HCT116 (cell line): ENCODE measurements around the gene CRHR2. TPM values are rescaled to one million over a fixed set of nuclear protein-coding genes. Genes with fewer than 3 reads are reported as not detected.

Source experiments
- ATAC-seq: fragments of 200-7000 bp; cut with Tn5 transposase; 2 replicates; pipeline ENCODE4 v1.9.1; 2020; ENCODE audit warnings: mild to moderate bottlenecking, moderate library complexity
- BruUV-seq: library from RNA; stranded (reverse); fragments of 400-500 nt; replicated peaks from 2 replicates; lab custom pipeline; 2021; lab: Mats Ljungman, UMichigan
- CTCF ChIA-PET: fragments of 300-600 bp; sonication (Branson Sonifier 250); formaldehyde crosslinking; loops from one replicate; lab custom pipeline; 2021; ENCODE audit warnings: antibody characterized with exemption; lab: Charles Lee
- POLR2A ChIA-PET: fragments of 300-600, 350-600 bp; sonication (Branson Sonifier 250); formaldehyde crosslinking; loops from one replicate; lab custom pipeline; 2021; ENCODE audit warnings: antibody characterized with exemption; lab: Charles Lee
- RAD21 ChIA-PET, 2 experiments: fragments of 300-600 bp; sonication (Branson Sonifier 250); formaldehyde crosslinking; loops; one replicate each; lab custom pipeline; 2023; ENCODE audit warnings: low total read pairs in 2 of 2; ENCODE audit not compliant: uncharacterized antibody in 2 of 2, unreplicated experiment in 2 of 2, low non-redundant PET in 1 of 2; lab: Charles Lee
- DNase-seq: peaks from one replicate; pipeline ENCODE4 v3.0.0-alpha.2; 2010; ENCODE audit warnings: low read depth, low spot score
- H2AFZ ChIP-seq: fragments of 200-600 bp; shearing (Covaris generic), sonication (generic); 2 replicates; pipeline ENCODE4 v1.6.1; 2017; ENCODE audit warnings: low read depth, mixed run types, mixed read lengths, antibody characterized with exemption, low read length; ENCODE audit not compliant: poor library complexity, severe bottlenecking
- H3K27ac ChIP-seq: 2 replicates; pipeline ENCODE4 v1.5.1; 2012; ENCODE audit warnings: low read depth, low read length
- H3K27me3 ChIP-seq: fragments of 200-600 bp; sonication (generic); 2 replicates; pipeline ENCODE4 v1.6.1; 2016; ENCODE audit warnings: mixed run types, low read length, mixed read lengths; ENCODE audit not compliant: insufficient read depth
- H3K36me3 ChIP-seq, 2 experiments: fragments of 200-500 bp in 1 of 2; fragments of 200-600 bp in 1 of 2; sonication (Bioruptor generic) in 1 of 2; sonication (generic) in 1 of 2; 2 replicates each; pipeline versions ENCODE4 v1.5.1 to v1.6.1; 2014 to 2016; ENCODE audit warnings: low read length in 2 of 2, inconsistent platforms in 1 of 2, mixed read lengths in 1 of 2, mixed run types in 1 of 2; ENCODE audit not compliant: insufficient read depth in 2 of 2, control insufficient read depth in 1 of 2
- H3K4me1 ChIP-seq, 2 experiments: fragments of 200-600 bp in 1 of 2; sonication (generic) in 1 of 2; 2 replicates each; pipeline versions ENCODE4 v1.5.1 to v1.6.1; 2012 to 2017; ENCODE audit warnings: low read length in 2 of 2, inconsistent platforms in 1 of 2, mild to moderate bottlenecking in 1 of 2, mixed read lengths in 1 of 2, mixed run types in 1 of 2, moderate library complexity in 1 of 2; ENCODE audit not compliant: insufficient read depth in 2 of 2, control insufficient read depth in 1 of 2
- H3K4me2 ChIP-seq: fragments of 200-600 bp; sonication (generic); 2 replicates; pipeline ENCODE4 v1.6.1; 2017; ENCODE audit warnings: mixed run types, low read length, mixed read lengths
- H3K4me3 ChIP-seq, 2 experiments: fragments of 200-600 bp in 1 of 2; sonication (generic) in 1 of 2; replicated peaks in 1 of 2; 2 replicates each; pipeline ENCODE4 v1.5.1; 2011 to 2016; ENCODE audit warnings: low read length in 2 of 2, control low read depth in 1 of 2, low read depth in 1 of 2, mild to moderate bottlenecking in 1 of 2, mixed read lengths in 1 of 2, mixed run types in 1 of 2
- H3K79me2 ChIP-seq: fragments of 200-600 bp; sonication (generic); 2 replicates; pipeline ENCODE4 v1.6.1; 2017; ENCODE audit warnings: mild to moderate bottlenecking, mixed run types, low read length, moderate library complexity, mixed read lengths; ENCODE audit not compliant: insufficient read depth
- H3K9ac ChIP-seq: fragments of 200-600 bp; sonication (generic); 2 replicates; pipeline ENCODE4 v1.6.1; 2016; ENCODE audit warnings: low read length, mixed read lengths
- H3K9me2 ChIP-seq: fragments of 200-600 bp; sonication (generic), shearing (Covaris generic); 2 replicates; pipeline ENCODE4 v1.6.1; 2017; ENCODE audit warnings: mixed run types, mild to moderate bottlenecking, moderate library complexity; ENCODE audit not compliant: insufficient read depth
- H3K9me3 ChIP-seq, 2 experiments: fragments of 200-500 bp in 1 of 2; fragments of 200-600 bp in 1 of 2; sonication (Bioruptor generic) in 1 of 2; sonication (generic) in 1 of 2; 2 replicates each; pipeline ENCODE4 v1.6.1; 2014 to 2017; ENCODE audit warnings: low read length in 2 of 2, mixed read lengths in 2 of 2, inconsistent platforms in 1 of 2, low read depth in 1 of 2, mild to moderate bottlenecking in 1 of 2, mixed run types in 1 of 2, moderate library complexity in 1 of 2; ENCODE audit not compliant: control insufficient read depth in 1 of 2, insufficient read depth in 1 of 2
- H4K20me1 ChIP-seq: fragments of 200-600 bp; sonication (generic), shearing (Covaris generic); 2 replicates; pipeline ENCODE4 v1.6.1; 2017; ENCODE audit warnings: mixed run types, mild to moderate bottlenecking, moderate library complexity; ENCODE audit not compliant: insufficient read depth
- CBX3 ChIP-seq: IDR thresholded peaks from 2 replicates; pipeline ENCODE4 v1.6.1; 2012; ENCODE audit warnings: low read depth
- EGR1 ChIP-seq: IDR thresholded peaks from 2 replicates; pipeline ENCODE4 v1.6.1; 2012; ENCODE audit warnings: low read depth
- ELF1 ChIP-seq: IDR thresholded peaks from 2 replicates; pipeline ENCODE4 v1.6.1; 2012; ENCODE audit warnings: low read depth, borderline replicate concordance
- EZH2phosphoT487 ChIP-seq: fragments of 200-600 bp; IDR thresholded peaks from 2 replicates; pipeline ENCODE4 v1.6.1; 2018; ENCODE audit warnings: antibody characterized with exemption, borderline replicate concordance
- RAD21 ChIP-seq: IDR thresholded peaks from 2 replicates; pipeline ENCODE4 v1.6.1; 2012; ENCODE audit warnings: low read depth, mild to moderate bottlenecking
- SIN3A ChIP-seq: IDR thresholded peaks from 2 replicates; pipeline ENCODE4 v1.6.1; 2012; ENCODE audit warnings: low read depth
- SP1 ChIP-seq: IDR thresholded peaks from 2 replicates; pipeline ENCODE4 v1.6.1; 2012; ENCODE audit warnings: low read depth
- SRF ChIP-seq: IDR thresholded peaks from 2 replicates; pipeline ENCODE4 v1.6.1; 2012; ENCODE audit warnings: low read depth
- TCF7L2 ChIP-seq: IDR thresholded peaks from 2 replicates; pipeline ENCODE4 v1.7.0; 2011; ENCODE audit warnings: borderline replicate concordance, inconsistent platforms; ENCODE audit not compliant: insufficient read depth, insufficient read length; ENCODE audit errors: extremely low read depth
- YY1 ChIP-seq: IDR thresholded peaks from 2 replicates; pipeline ENCODE4 v1.6.1; 2011; ENCODE audit warnings: low read length, low read depth, moderate library complexity, mild to moderate bottlenecking; ENCODE audit not compliant: insufficient replicate concordance; ENCODE audit errors: extremely low read depth
- ZFX ChIP-seq: fragments of 450-650 bp; IDR thresholded peaks from 2 replicates; pipeline ENCODE4 v1.6.1; 2017
- ZNF274 ChIP-seq: fragments of 200-500 bp; sonication (Bioruptor generic); IDR thresholded peaks from 2 replicates; pipeline ENCODE4 v1.6.1; 2014; ENCODE audit warnings: mild to moderate bottlenecking, low read depth, low read length, inconsistent platforms
- intact Hi-C: fragments of 100-400 bp; cut with micrococcal nuclease; formaldehyde crosslinking; loops from 2 replicates; pipeline ENCODE4 v1.10.0; 2022
- total RNA-seq: library from RNA; stranded (reverse); gene quantifications from one replicate; pipeline ENCODE4 v1.2.1, GENCODE V29; 2021; ENCODE audit not compliant: unreplicated experiment
- TF ChIP-seq, protein P1 (sequence below), 3 experiments: fragments of 200-600 bp in 1 of 3; sonication (generic) in 1 of 3; IDR thresholded peaks in 2 of 3; conservative IDR thresholded peaks in 1 of 3; 2 replicates each; pipeline ENCODE4 v1.5.1; 2012 to 2017; ENCODE audit warnings: low read depth in 2 of 3, low read length in 2 of 3, antibody characterized with exemption in 1 of 3, borderline replicate concordance in 1 of 3, control low read depth in 1 of 3, mild to moderate bottlenecking in 1 of 3, mixed read lengths in 1 of 3, mixed run types in 1 of 3, moderate library complexity in 1 of 3; ENCODE audit not compliant: insufficient read depth in 1 of 3
- TF ChIP-seq, protein P2 (sequence below): IDR thresholded peaks from 2 replicates; pipeline ENCODE4 v1.6.1; 2012; ENCODE audit warnings: low read depth

Gene CRHR2
- total RNA-seq, 1 experiment from 2014 or later, result not detected

DNA sequence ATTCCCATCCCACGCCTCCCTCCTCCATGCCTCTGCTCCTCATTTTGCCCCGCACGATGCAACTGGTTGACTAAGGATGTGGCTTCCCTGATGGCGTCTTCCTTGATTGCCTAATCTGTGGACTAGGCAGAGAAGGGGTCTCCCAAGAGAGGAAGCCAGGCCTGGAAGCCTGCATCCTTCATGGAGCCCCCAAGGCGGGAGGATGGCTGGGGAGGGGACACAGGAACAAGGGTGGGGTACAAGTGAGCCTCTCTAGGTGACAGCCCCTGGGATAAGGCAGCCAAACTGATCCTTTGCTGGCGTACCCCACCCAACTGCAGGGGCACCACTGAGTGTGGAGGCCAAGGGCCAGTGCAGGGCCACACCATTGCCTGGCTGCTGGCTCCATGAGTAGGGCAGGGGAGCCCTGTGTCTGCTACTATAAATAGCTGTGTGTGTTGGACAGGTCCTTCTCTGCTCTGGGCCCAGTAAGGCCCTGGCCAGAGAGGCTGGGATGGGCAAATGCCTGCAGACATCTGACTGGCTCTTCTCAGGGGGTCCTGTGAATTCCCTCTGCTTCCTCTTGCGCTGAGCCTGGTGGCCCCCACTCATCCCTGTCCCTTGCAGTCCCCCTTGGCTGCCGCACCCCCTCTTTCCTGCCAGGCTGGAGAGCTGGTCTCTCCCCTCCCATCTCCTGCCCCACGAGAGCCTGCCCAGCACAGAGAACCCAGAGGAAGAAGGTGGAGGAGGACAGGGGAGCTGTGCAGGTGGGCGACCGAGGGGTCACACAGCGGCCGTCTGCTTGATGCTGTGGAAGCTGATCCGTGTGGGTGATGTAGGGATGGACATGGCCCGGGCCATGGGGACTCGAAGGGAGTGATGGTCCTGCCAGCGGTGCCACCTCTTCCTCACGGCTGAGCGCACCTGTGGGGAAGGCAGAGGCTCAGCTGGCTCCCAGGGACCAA is 29.3 kb downstream of the CRHR2 start:
- RAD21 ChIA-PET, result interaction anchor here in 1 of 2 experiments (0.6 kb wide), 1 partner anchor 95 kb away, joined by 3 read pairs; no protein-coding TSS in a partner anchor
- Histone ChIP-seq H2AFZ (no peak overlapping the region), H3K9me2 (no peaks in the 10 kb centered on the region), H3K4me1 (no peaks in the 10 kb centered on the region), H3K79me2 (no peaks in the 10 kb centered on the region), H3K36me3 (no peaks in the 10 kb centered on the region), H3K9ac (no peak overlapping the region), H3K27ac (no peak overlapping the region), H3K4me3 (no peak overlapping the region), H3K9me3 (no peaks in the 10 kb centered on the region), H4K20me1 (no peaks in the 10 kb centered on the region), H3K27me3 (no peaks in the 10 kb centered on the region), H3K4me2 (no peak overlapping the region)
- no peak for TF ChIP-seq SRF
- no peak for TF ChIP-seq SP1
- no peak for TF ChIP-seq TCF7L2
- TF ChIP-seq RAD21, result no peak
- no peak for TF ChIP-seq EGR1
- no peak for TF ChIP-seq SIN3A
- TF ChIP-seq CBX3, result no peak
- TF ChIP-seq EZH2phosphoT487, result no peak
- TF ChIP-seq, protein P1, sequence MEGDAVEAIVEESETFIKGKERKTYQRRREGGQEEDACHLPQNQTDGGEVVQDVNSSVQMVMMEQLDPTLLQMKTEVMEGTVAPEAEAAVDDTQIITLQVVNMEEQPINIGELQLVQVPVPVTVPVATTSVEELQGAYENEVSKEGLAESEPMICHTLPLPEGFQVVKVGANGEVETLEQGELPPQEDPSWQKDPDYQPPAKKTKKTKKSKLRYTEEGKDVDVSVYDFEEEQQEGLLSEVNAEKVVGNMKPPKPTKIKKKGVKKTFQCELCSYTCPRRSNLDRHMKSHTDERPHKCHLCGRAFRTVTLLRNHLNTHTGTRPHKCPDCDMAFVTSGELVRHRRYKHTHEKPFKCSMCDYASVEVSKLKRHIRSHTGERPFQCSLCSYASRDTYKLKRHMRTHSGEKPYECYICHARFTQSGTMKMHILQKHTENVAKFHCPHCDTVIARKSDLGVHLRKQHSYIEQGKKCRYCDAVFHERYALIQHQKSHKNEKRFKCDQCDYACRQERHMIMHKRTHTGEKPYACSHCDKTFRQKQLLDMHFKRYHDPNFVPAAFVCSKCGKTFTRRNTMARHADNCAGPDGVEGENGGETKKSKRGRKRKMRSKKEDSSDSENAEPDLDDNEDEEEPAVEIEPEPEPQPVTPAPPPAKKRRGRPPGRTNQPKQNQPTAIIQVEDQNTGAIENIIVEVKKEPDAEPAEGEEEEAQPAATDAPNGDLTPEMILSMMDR (IDR thresholded peaks at IDR 0.05 in 2 of 3, conservative IDR thresholded peaks at IDR 0.05 in 1 of 3; ENCODE audit: borderline replicate concordance in 1 of 3, insufficient read depth in 1 of 3, low read depth in 2 of 3, low read length in 2 of 3), result no peak
- no peak for TF ChIP-seq YY1
- no peak for TF ChIP-seq ZFX
- TF ChIP-seq ZNF274, result no peak
- TF ChIP-seq, protein P2, sequence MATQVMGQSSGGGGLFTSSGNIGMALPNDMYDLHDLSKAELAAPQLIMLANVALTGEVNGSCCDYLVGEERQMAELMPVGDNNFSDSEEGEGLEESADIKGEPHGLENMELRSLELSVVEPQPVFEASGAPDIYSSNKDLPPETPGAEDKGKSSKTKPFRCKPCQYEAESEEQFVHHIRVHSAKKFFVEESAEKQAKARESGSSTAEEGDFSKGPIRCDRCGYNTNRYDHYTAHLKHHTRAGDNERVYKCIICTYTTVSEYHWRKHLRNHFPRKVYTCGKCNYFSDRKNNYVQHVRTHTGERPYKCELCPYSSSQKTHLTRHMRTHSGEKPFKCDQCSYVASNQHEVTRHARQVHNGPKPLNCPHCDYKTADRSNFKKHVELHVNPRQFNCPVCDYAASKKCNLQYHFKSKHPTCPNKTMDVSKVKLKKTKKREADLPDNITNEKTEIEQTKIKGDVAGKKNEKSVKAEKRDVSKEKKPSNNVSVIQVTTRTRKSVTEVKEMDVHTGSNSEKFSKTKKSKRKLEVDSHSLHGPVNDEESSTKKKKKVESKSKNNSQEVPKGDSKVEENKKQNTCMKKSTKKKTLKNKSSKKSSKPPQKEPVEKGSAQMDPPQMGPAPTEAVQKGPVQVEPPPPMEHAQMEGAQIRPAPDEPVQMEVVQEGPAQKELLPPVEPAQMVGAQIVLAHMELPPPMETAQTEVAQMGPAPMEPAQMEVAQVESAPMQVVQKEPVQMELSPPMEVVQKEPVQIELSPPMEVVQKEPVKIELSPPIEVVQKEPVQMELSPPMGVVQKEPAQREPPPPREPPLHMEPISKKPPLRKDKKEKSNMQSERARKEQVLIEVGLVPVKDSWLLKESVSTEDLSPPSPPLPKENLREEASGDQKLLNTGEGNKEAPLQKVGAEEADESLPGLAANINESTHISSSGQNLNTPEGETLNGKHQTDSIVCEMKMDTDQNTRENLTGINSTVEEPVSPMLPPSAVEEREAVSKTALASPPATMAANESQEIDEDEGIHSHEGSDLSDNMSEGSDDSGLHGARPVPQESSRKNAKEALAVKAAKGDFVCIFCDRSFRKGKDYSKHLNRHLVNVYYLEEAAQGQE, result no peak
- no peak for TF ChIP-seq ELF1
- BruUV-seq, result no TSS peak
- CTCF ChIA-PET, result no interaction called here
- DNase-seq (no peak), ATAC-seq (no peak)
- intact Hi-C loops, result no loop called here
- POLR2A ChIA-PET, result no interaction called here
